PC-9 (cell line): ENCODE measurements around the gene NEFH. TPM values are rescaled to one million over a fixed set of nuclear protein-coding genes. Genes with fewer than 3 reads are reported as not detected.
A peak's percentile ranks its signal among the peaks of the same experiment; 100 is the strongest.

Experiments used
- Bru-seq: library from RNA; stranded (reverse); fragments of 400-500 nt; gene quantifications from one replicate; lab custom pipeline; 2021; lab: Mats Ljungman, UMichigan
- BruChase-seq, 2 experiments: library from RNA; stranded (reverse); fragments of 400-500 nt; gene quantifications; one replicate each; lab custom pipeline; 2021; lab: Mats Ljungman, UMichigan
- BruUV-seq: library from RNA; stranded (reverse); fragments of 400-500 nt; replicated peaks from 2 replicates; lab custom pipeline; 2021; lab: Mats Ljungman, UMichigan
- CTCF ChIA-PET: fragments of 300-600 bp; sonication (Branson Sonifier 250); formaldehyde crosslinking; loops from one replicate; lab custom pipeline; 2022; ENCODE audit warnings: antibody characterized with exemption; lab: Charles Lee
- POLR2A ChIA-PET: fragments of 300-600 bp; sonication (Branson Sonifier 250); formaldehyde crosslinking; loops from one replicate; lab custom pipeline; 2022; ENCODE audit warnings: antibody characterized with exemption; ENCODE audit not compliant: unreplicated experiment; lab: Charles Lee
- DNase-seq, 2 experiments: peaks; one replicate each; pipeline versions ENCODE4 v3.0.0 to v3.0.0-alpha.2; 2015 to 2022; ENCODE audit warnings: mixed read lengths in 1 of 2
- H2AFZ ChIP-seq: fragments of 200-600 bp; sonication (generic); 2 replicates; pipeline ENCODE4 v1.8.1; 2017; ENCODE audit warnings: antibody characterized with exemption
- H3F3A ChIP-seq: fragments of 200-600 bp; sonication (generic); 2 replicates; pipeline ENCODE4 v1.8.1; 2017; ENCODE audit warnings: antibody characterized with exemption, mild to moderate bottlenecking, low read depth; ENCODE audit not compliant: insufficient read depth
- H3K27ac ChIP-seq: fragments of 200-600 bp; sonication (generic); 2 replicates; pipeline ENCODE4 v1.6.1; 2016; ENCODE audit warnings: mixed run types
- H3K27me3 ChIP-seq: fragments of 200-600 bp; sonication (generic); 2 replicates; pipeline ENCODE4 v1.6.1; 2016; ENCODE audit warnings: low read depth, mixed run types; ENCODE audit not compliant: insufficient read depth
- H3K36me3 ChIP-seq: fragments of 200-600 bp; sonication (generic); 2 replicates; pipeline ENCODE4 v1.6.1; 2016; ENCODE audit warnings: low read depth, mixed run types
- H3K4me1 ChIP-seq: fragments of 200-600 bp; sonication (generic); replicated peaks from 2 replicates; pipeline ENCODE4 v1.6.1; 2016; ENCODE audit warnings: mixed run types; ENCODE audit not compliant: insufficient read depth
- H3K4me2 ChIP-seq: fragments of 200-600 bp; sonication (generic); 2 replicates; pipeline ENCODE4 v1.6.1; 2017; ENCODE audit warnings: mixed run types
- H3K4me3 ChIP-seq: fragments of 200-600 bp; sonication (generic); 2 replicates; pipeline ENCODE4 v1.6.1; 2016; ENCODE audit warnings: mixed run types
- H3K79me2 ChIP-seq: fragments of 200-600 bp; sonication (generic); 2 replicates; pipeline ENCODE4 v1.6.1; 2017; ENCODE audit warnings: low read depth, mixed run types
- H3K9me2 ChIP-seq: fragments of 200-600 bp; sonication (generic); 2 replicates; pipeline ENCODE4 v1.8.1; 2017; ENCODE audit warnings: mild to moderate bottlenecking; ENCODE audit not compliant: insufficient read depth
- H3K9me3 ChIP-seq: fragments of 200-600 bp; sonication (generic); 2 replicates; pipeline ENCODE4 v1.8.1; 2016; ENCODE audit warnings: low read depth; ENCODE audit not compliant: insufficient read depth
- H4K20me1 ChIP-seq: fragments of 200-600 bp; sonication (generic); 2 replicates; pipeline ENCODE4 v1.8.1; 2017; ENCODE audit not compliant: insufficient read depth
- CTCF ChIP-seq: fragments of 200-600 bp; sonication (generic); conservative IDR thresholded peaks from 2 replicates; pipeline ENCODE4 v1.6.1; 2017; ENCODE audit warnings: mixed run types, antibody characterized with exemption, mild to moderate bottlenecking, moderate library complexity
- EZH2 ChIP-seq: fragments of 200-600 bp; sonication (generic); IDR thresholded peaks from 2 replicates; pipeline ENCODE4 v1.8.0; 2017; ENCODE audit warnings: antibody characterized with exemption, low read depth
- intact Hi-C: fragments of 100-400 bp; cut with micrococcal nuclease; formaldehyde crosslinking; loops from one replicate; pipeline ENCODE4 v1.10.0; 2022; ENCODE audit not compliant: unreplicated experiment
- long read RNA-seq: library from polyadenylated mRNA; stranded (forward); transcript quantifications from one replicate; pipeline ENCODE4 v2.0.0, GENCODE V29; 2022
- total RNA-seq: library from RNA; stranded (reverse); gene quantifications from 2 replicates; pipeline ENCODE4 v1.2.3, GENCODE V29; 2021

Gene NEFH
- total RNA-seq (5.1 and 6.9 TPM in 2 replicates), Bru-seq, nascent RNA (percentile 38 among the genes with signal in this experiment), BruChase-seq, experiment 1, labeled RNA remaining after a 2-hour chase (percentile 54 among the genes with signal in this experiment), BruChase-seq, experiment 2, labeled RNA remaining after a 6-hour chase (percentile 56 among the genes with signal in this experiment)
- long read RNA-seq, transcript NEFH-201 (4 exons, 3,783 nt) = major isoform, 13 of 14 reads
- long read RNA-seq, partial matches to known transcripts = 0 of 14 reads
- long read RNA-seq, other reads (novel, unspliced or antisense) = 1 of 14 reads

DNA sequence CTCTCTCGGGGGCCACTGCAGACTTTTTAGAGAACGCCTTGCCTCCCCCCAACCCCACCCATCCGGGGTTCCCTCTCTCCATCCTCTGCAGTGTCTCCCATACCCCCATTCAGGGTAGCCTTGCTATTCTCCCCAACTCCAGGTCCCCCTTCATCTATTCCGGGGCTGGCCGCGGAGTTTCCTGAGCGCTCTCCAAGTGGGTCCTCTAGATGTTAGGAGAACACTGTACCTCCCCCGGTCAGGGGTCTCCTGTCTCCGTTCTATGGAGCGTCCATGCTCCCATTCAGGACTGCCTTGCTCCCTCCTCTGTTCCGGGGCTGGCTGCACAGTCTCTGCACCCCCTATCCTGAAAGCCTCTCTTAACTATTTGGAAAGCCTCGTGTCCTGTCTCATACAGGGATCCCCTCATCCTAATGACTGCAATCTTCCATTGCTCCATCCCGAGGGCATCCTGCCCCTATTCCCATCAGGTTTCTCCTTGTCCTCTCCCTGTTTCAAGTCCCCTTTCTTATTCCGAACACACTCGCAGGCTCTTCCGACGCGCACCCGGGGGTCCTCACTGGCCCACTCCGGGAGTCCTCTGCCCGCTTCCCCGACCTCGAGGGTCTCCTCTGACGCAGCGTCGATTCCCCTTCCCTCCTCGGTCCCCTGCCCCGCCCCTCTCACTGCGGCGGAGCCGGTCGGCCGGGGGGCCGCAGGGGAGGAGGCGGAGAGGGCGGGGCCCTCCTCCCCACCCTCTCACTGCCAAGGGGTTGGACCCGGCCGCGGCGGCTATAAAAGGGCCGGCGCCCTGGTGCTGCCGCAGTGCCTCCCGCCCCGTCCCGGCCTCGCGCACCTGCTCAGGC, at the start of gene NEFH:
NEFH (plus strand) TSS at position 802 of the 845 bp plus-strand sequence. CDS start 45 bp downstream, outside the sequence.
- CTCF ChIA-PET = no interaction called here
- no peak for TF ChIP-seq CTCF
- no peak for TF ChIP-seq EZH2
- POLR2A ChIA-PET = no interaction called here
- DNase-seq = no peak
- Histone ChIP-seq H3K9me2 (no peaks in the 10 kb centered on the region), H3K4me3 (peak within 1 kb of the TSS; percentile 50), H3K4me1 (peaks cover 8% of the 10 kb centered on the region; the same call in 1 of the 2 replicates), H4K20me1 (no peaks in the 10 kb centered on the region), H3K27me3 (no peaks in the 10 kb centered on the region), H2AFZ (0 out of 2 replicates have a peak within 1 kb of the TSS, but pooled peaks have one; percentile 60), H3K36me3 (no peaks in the 10 kb centered on the region), H3K79me2 (no peaks in the 10 kb centered on the region), H3F3A (no peaks in the 10 kb centered on the region), H3K27ac (no peak within 1 kb of the TSS), H3K4me2 (peak within 1 kb of the TSS; percentile 57; the same call in 1 of the 2 replicates), H3K9me3 (no peaks in the 10 kb centered on the region)
- intact Hi-C loops = no loop called here
- no TSS peak for BruUV-seq

- no peaks in the 10 kb centered on the region for H3F3A ChIP-seq
- no TSS peak for BruUV-seq
- H4K20me1 ChIP-seq = no peaks in the 10 kb centered on the region
- H3K9me3 ChIP-seq = no peaks in the 10 kb centered on the region
- H3K4me3 ChIP-seq = no peak overlapping the region
- H3K9me2 ChIP-seq = no peaks in the 10 kb centered on the region
- no peak overlapping the region for H3K4me2 ChIP-seq
- no peaks in the 10 kb centered on the region for H3K27me3 ChIP-seq
- no peaks in the 10 kb centered on the region for H3K36me3 ChIP-seq
- H2AFZ ChIP-seq = no peak overlapping the region
- POLR2A ChIA-PET = no interaction called here
- H3K27ac ChIP-seq = no peak overlapping the region
- intact Hi-C loops = no loop called here
- no peak for DNase-seq
- H3K79me2 ChIP-seq = no peaks in the 10 kb centered on the region
- H3K4me1 ChIP-seq = no peaks in the 10 kb centered on the region
- CTCF ChIA-PET = no interaction called here
- TF ChIP-seq EZH2 = no peak
- no peak for TF ChIP-seq CTCF
These were observed 48.0 kb upstream of the NEFH start for GRCh38 chr22:29431986-29432385.

DNA sequence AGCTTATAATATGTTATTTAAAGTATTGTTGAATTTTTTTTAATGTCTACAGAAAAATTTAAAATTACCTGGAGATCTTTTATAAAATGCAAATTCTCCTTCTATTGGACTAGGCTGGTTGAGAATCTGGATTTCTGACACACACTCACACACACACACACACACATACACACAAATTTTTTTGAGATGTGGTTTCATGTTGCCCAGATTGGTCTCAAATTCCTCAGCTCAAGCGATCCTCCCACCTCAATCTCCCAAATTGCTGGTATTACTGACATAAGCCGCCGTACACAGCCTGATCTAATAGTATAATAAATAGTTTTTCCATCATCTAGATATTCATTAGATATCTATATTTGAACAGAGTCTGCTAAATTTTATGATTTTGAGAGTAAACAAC, 46.2 kb upstream of the NEFH start:
- H3K4me3 ChIP-seq = no peak overlapping the region
- H3K36me3 ChIP-seq = no peaks in the 10 kb centered on the region
- no peak overlapping the region for H2AFZ ChIP-seq
- H3K4me2 ChIP-seq = no peak overlapping the region
- no peaks in the 10 kb centered on the region for H3K27me3 ChIP-seq
- DNase-seq = no peak
- H3K9me3 ChIP-seq = no peaks in the 10 kb centered on the region
- H4K20me1 ChIP-seq = no peaks in the 10 kb centered on the region
- intact Hi-C loops = no loop called here
- H3K27ac ChIP-seq = no peak overlapping the region
- no peaks in the 10 kb centered on the region for H3K9me2 ChIP-seq
- no peaks in the 10 kb centered on the region for H3K79me2 ChIP-seq
- TF ChIP-seq EZH2 (no peak), CTCF (no peak)
- no TSS peak for BruUV-seq
- CTCF ChIA-PET = no interaction called here
- POLR2A ChIA-PET = interaction anchor here (0.5 to 0.6 kb wide), 2 partner anchors 217 to 649 kb away, joined by 3 to 4 read pairs; no protein-coding TSS in a partner anchor
- H3F3A ChIP-seq = no peaks in the 10 kb centered on the region
- H3K4me1 ChIP-seq = no peaks in the 10 kb centered on the region
